ENCODE results near the gene CBX8.

The CBX8 gene

DNA sequence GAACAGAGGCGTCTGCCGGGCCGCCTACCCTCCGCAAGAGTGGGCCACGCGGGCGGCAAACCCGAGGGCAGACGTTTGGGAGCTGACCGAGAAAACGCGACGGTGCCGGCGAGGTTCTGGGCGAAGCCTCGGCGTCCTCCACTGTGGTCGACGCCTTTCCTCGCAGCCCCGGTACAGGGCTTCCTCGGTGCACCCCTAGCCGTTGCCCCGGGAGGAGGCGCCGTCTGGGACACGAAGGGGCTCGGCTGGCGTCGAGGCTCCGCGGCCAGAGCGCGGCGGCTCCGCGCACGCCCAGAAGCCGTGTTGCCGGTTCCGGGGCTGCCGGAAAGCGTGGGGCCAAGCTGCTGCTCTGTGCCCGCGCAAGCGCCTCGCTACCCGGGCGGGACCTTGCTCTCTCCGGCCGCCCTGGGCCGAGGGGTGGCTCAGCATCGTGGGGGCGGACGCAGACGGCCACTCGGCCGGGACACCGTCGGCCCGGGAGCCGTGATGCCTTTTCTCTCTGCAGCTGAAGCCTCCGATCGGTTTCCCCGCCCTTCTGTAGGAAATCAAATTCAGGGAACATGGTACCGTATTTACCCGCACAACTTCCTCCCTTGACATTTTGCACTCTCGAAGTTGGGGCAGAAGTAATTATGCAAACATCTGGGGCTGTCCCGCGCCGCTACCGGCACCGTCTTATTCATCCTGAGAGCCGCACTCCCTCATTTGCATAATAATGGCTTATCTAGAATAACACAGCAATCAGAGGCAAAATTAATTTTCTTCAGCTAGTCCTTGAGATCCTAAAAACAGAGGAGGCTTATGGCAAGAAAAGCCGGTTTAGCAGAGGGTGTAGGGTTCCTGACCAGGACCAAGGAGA, 7.3 kb upstream of the CBX8 start:
- peak; percentile 87 for DNase-seq

- peak; percentile 28 for DNase-seq
These were observed 6.6 kb upstream of the CBX8 start for GRCh38 chr17:79803421-79803996.

- DNase-seq = no peak
These were observed 6.0 kb upstream of the CBX8 start for GRCh38 chr17:79802736-79803420.

DNA sequence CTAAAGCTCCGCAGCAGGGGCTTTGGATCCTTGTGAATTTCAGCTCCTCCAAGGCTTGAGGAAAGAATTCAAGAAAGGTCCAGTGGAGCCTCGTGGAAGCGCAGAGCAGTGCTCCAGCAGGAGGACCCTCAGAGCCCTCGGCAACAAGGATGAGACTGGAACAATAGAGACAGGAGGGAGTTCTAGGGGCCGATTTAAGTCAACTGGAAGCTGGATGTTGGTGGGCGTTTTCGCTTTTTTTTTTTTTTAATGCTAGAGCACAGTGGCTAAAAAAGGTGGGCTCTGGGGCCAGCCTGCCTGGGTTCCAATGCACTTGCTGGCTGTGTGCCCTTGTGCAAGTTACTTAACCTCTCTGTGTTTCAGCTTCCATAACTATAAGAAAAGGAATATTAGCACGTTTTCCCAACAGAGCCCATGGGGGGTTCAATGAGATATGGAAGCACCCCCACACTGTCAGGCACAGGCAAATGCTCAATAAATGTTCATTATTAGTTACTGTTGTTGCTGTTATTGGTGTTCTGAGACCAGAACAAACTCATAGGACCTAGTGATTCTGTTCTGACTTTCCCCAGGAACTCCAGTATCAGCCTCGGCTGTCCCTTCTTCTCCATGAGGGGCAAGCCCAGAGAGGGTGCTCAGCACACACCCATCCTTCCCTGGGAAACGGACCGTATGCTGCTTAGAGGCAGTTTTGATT, 5.3 kb upstream of the CBX8 start:
- DNase-seq = no peak

- DNase-seq = no peak
These were observed 4.5 kb upstream of the CBX8 start for GRCh38 chr17:79801156-79802038.

DNA sequence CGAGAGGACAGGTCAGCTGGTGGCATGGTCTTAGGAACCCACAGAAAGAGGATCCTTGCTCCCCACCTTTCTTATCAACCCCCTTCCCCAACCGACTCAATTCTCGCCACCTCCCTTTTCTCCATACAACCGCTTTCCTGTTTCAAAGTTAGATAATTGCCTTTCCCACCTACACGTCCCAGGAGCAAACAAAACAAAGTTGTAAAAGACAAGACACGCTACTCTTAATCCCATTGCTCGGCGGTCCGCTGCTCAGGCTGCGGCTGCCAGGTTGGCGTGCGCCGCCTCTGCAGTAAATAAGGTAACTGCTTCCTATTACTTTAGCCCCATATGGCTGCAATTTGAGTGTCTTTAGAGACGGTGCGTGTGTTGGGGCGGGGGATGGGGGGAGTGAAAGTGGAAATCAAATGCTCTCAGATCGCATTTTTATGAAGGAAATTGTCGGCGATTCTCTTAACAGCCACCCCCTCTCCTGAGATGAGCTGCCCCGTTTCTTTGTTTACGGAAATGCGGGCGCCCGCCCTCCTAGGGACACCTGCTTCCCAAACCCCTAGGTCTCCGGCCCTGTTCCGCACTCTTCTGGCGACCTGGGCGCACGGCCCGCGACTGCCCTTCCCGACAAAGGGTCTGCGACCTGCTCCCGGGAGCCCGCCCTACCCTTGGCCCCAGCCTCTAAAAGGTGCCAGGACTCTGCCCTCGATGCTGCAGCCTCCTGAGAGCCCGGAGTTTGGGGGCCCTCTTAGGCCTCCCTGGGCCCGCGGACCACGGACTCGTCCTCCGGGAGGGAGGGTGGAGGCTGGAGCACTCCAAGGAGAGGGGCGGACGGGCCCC, 3.7 kb upstream of the CBX8 start:
- peak; percentile 49 for DNase-seq

- DNase-seq = no peak
These were observed 2.9 kb upstream of the CBX8 start for GRCh38 chr17:79799538-79800324.

DNA sequence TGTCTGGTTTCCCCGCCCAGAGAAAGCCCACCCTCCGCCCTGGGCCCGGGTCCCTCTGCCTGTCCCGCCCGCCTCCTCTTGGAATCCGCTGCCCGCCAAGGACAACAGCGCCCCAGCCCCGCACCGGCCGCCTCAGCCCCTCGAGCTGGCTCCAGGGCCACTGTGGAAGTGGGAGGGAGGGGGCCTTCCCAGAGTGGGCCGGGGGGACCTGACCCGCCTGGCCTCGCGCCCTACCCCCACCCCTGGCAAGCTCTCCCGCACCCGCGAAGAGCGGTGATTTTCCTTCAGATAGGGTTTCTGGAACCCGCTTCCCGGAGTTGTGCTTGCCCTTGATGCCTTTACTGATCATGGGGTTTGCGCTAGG, 2.3 kb upstream of the CBX8 start:
- DNase-seq = no peak

DNA sequence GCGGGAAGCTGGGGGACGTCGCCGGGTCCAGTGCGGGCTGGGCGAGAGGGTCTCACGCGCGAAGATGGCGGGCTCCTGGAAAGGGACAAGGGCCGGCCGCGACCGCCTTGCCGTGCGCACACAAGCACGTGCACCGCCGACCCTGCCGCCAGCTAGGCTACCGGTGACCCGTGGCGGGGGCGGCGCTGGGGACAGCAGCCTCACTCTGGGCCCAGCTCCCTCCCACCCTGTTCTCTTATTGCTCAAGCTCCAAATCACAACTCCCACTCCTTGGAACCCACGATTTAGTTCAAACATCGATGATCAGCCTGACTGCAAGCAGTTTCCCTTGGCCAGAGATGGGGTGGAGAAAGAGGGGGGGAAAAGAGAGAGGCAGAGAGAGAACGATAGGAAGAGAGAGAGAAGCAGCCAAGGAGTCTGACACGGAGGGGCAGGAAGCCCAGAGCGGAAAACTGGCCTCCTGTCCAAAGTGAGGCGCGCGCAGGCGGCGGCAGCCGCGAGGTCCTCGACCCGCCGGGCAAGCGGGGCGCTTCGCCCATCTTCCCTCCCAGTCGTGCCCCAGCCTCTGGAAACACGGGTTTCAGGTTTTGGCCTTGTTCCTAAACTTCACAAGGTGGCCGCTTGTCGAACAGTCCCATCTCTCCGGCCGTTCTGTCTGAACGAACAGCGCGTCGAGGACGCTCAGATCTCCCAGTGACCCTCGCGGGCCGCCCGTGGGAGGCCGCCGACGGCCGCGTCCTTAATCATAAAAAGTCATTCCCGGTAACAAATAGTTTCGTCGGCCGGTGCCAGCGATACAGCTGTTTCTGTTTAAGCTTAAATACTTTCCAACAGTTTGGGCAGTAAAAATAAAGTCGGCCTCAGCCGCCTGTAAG, 1.7 kb upstream of the CBX8 start:
- no peak for DNase-seq

GRCh38 chr17:79797492-79798298, 818 bp upstream of the CBX8 start:
- DNase-seq = no peak

DNA sequence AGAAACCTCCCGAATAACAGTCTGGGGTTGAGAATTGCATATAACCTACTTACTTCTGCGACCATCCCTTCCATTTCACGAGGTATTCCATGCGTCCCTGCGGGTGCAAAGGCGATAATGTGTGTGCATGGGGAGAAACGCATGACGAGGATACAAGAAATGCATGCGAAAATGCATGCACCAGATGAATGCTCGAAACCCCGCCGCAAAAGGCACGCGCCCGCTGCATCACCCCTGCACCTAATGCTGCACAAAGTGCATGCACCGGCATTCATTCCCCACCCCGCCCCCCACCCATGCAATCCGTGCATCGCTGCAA, 474 bp downstream of the CBX8 start:
- DNase-seq = peak; percentile 33

DNA sequence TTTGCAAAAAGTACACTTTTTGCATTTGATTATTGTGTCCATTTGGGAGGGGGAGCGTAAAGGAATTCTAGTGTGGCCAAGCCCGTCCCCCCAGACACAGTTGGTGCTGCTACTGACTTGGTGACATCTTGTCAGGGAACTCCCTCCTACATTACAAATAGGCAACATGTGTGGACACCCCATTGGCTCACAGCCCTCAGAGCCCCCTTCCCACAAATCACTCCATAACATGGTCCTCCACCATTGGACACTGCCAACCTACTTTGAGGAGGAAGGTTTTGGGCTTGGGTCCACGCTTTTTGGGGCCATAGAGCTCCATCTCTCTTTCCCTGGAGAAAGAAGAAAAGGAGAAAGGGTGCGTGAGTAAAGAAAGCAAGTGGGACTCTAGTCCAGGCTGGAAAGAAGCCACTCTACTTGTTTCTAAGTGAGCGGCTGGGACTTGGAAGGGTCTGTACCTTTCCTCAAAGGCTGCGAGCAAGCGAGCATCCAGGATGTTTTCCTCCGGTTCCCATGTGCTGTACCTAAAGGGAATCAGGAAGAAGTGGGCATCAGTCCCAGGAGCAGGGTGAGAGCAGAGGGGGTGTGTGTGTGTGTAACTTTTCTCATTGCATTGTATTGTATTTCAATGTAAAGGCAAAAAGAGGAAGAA, 958 bp downstream of the CBX8 start:
- no peak for DNase-seq

DNA sequence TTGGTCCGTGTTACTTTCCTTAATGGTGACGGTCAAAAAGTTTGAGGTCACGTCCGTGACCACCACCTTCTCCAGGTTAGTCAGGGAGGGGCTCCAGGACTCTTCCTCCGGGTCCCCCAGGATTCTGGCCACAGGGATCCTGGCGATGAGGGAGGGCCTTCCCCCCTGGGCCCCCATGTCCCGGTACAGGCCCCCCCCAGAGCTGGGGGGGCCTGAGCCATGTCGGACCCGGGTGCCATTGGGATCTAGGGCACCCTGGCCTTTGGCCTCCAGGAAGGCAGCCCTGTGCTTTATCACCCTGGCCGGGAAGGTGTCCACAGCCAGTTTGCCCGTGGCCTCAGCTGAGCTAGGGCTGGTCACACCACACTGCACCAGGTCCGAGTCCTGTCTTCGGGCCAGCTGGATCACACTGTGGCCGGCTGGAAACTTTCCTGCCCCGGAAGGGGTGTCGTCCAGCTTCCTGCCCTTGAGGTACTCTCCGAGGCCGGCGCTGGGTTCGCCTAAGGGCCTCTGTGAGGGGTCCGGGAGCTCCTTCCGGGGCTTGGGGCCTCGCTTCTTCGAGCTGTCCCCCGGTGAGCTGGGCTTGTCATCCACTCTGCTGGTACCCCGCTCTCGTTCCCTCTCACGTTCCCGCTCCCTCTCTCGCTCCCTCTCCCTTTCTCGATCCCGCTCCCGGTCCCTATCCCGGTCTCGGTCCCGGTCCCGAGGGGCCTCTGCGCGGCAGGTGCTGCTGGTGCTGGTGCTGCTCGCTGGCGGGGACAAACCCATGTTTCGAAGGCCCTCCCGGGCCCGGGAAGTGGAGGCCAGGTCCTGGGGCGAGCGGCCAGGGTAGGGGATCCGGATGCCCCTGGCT, 2.0 kb downstream of the CBX8 start:
- DNase-seq = no peak

DNA sequence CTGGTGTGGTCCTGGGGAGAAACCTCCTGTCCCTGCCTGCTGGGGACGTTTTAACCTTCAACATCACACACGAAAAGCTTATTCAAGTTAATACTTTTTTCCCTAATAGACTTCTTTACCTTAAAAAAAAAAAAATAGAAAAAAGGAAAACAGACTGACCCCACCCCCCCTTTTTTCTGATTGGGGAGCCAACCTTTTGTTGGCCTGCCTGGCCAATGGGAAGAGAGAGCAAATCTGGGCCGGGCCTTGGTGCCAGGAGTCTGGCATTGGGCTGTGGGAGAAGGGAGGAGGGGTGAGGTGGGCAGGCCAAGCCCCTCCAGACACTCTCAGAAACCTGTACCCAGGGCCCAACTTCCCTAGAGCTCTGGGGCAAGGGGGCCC, 3.0 kb downstream of the CBX8 start:
- DNase-seq = no peak

GRCh38 chr17:79792984-79793923, 3.6 kb downstream of the CBX8 start:
- DNase-seq = no peak

DNA sequence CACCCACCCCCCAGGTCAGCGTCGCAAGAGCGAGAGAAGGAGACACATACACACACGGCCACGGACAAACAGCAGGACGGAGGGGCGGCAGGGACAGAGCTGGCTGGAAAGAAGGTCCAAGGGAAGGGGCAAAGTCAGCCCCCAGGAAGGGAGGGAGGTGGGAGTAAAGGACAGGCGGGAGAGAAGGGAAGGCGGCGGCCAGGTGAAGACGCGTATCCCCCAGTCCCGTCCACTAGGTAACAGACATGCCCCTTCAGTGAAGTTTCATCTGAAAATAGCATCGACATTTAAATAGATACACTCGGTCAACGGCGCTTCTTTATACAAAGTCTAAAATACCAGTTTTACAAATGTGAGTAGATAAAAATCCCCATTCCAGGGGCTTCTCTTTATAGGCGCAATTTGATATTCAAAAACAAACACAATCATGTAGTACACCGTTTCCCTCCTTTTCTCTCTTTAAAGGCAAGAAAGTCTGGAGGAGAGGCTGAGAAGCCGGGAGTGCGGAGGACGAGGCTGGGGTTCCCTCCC, 4.5 kb downstream of the CBX8 start:
- no peak for DNase-seq

Measured in inflammatory macrophage treated with lipopolysaccharide for 4 hours (primary cell).